ACC112 (cell line): ENCODE results near the gene CD207.

Source experiments
- H2AFZ ChIP-seq: fragments of 200-600 bp; sonication (generic); one replicate; pipeline ENCODE4 v1.6.0; 2017; ENCODE audit warnings: antibody characterized with exemption, low read length; ENCODE audit not compliant: unreplicated experiment
- H3K27ac ChIP-seq: fragments of 200-600 bp; sonication (generic); 2 replicates; pipeline ENCODE4 v1.5.1; 2014; ENCODE audit warnings: low read depth, mild to moderate bottlenecking, antibody characterized with exemption, low read length, moderate library complexity
- H3K27me3 ChIP-seq: fragments of 200-600 bp; sonication (generic); 2 replicates; pipeline ENCODE4 v1.6.1; 2014; ENCODE audit warnings: mild to moderate bottlenecking, antibody characterized with exemption, low read length, moderate library complexity, mixed read lengths; ENCODE audit not compliant: insufficient read depth
- H3K36me3 ChIP-seq: fragments of 200-600 bp; sonication (generic); 2 replicates; pipeline ENCODE4 v1.6.1; 2016; ENCODE audit warnings: mild to moderate bottlenecking, antibody characterized with exemption, low read length, moderate library complexity, mixed read lengths; ENCODE audit not compliant: insufficient read depth
- H3K4me1 ChIP-seq: fragments of 200-600 bp; sonication (generic); one replicate; pipeline ENCODE4 v1.6.1; 2016; ENCODE audit warnings: low read length, mixed read lengths; ENCODE audit not compliant: insufficient read depth, unreplicated experiment, control insufficient read depth
- H3K4me3 ChIP-seq: fragments of 200-600 bp; sonication (generic); 2 replicates; pipeline ENCODE4 v1.5.1; 2014; ENCODE audit warnings: mild to moderate bottlenecking, low read depth, low read length
- H3K79me2 ChIP-seq: fragments of 200-600 bp; sonication (generic); one replicate; pipeline ENCODE4 v1.6.0; 2016; ENCODE audit warnings: low read length; ENCODE audit not compliant: control insufficient read depth, unreplicated experiment, insufficient read depth

CD207 gene

DNA sequence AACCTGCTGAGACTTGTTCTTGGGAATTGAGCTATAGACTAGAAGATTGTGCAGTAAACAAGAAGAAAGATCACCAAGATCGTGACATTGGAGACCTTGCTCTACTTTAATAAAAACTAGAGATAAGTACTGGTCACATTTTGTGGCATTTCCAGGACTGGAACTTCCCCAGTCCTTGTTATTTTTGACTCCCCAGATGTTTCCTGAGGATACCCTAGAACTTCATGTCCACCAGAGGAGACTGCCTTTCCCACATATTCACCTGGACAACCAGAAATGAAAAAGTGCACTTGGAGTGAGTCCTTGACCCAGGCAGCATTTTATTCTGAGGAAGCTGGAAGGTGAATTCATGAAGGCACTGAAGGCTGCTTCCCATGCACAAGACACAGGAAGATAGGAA is 5.7 kb downstream of the CD207 start:
- Histone ChIP-seq H3K27ac (no peak overlapping the region), H3K4me1 (no peaks in the 10 kb centered on the region), H3K27me3 (peaks cover 69% of the 10 kb centered on the region), H2AFZ (no peak overlapping the region), H3K36me3 (no peaks in the 10 kb centered on the region), H3K4me3 (no peak overlapping the region), H3K79me2 (no peaks in the 10 kb centered on the region)

- H3K27me3 ChIP-seq, result peaks cover 66% of the 10 kb centered on the region
- H3K4me1 ChIP-seq, result no peaks in the 10 kb centered on the region
- no peak overlapping the region for H3K4me3 ChIP-seq
- no peaks in the 10 kb centered on the region for H3K36me3 ChIP-seq
- H3K27ac ChIP-seq, result no peak overlapping the region
- H2AFZ ChIP-seq, result no peak overlapping the region
- H3K79me2 ChIP-seq, result no peaks in the 10 kb centered on the region
Observed at GRCh38 chr2:70828914-70829824, 6.4 kb downstream of the CD207 start.

GRCh38 chr2:70828115-70828514 is 7.5 kb downstream of the CD207 start:
- Histone ChIP-seq H3K36me3 (no peaks in the 10 kb centered on the region), H3K27ac (no peak overlapping the region), H3K4me1 (no peaks in the 10 kb centered on the region), H3K79me2 (no peaks in the 10 kb centered on the region), H3K27me3 (peaks cover 57% of the 10 kb centered on the region), H2AFZ (no peak overlapping the region), H3K4me3 (no peak overlapping the region)

DNA sequence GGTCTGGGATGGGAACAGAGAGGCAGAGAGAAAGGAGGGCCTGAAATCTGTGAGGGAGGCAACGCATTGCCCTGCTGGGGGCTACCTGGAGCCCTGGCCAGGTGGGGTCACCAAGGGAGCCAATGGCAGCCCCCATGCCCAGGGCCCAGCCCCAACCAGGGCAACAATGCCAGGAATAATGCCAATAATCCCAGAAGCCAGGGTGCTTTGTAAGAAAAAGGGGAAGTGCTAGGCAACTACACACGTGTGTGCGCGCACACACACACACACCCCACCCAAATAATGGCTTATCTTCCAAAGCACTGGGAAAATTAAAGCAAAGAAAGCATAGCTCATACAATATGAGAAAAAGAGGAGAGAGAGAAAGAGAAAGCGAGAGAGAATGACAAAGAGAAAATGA is 8.2 kb downstream of the CD207 start:
- H2AFZ ChIP-seq, result no peak overlapping the region
- H3K27me3 ChIP-seq, result peaks cover 54% of the 10 kb centered on the region
- no peak overlapping the region for H3K27ac ChIP-seq
- no peak overlapping the region for H3K4me3 ChIP-seq
- no peaks in the 10 kb centered on the region for H3K36me3 ChIP-seq
- H3K4me1 ChIP-seq, result no peaks in the 10 kb centered on the region
- no peaks in the 10 kb centered on the region for H3K79me2 ChIP-seq

DNA sequence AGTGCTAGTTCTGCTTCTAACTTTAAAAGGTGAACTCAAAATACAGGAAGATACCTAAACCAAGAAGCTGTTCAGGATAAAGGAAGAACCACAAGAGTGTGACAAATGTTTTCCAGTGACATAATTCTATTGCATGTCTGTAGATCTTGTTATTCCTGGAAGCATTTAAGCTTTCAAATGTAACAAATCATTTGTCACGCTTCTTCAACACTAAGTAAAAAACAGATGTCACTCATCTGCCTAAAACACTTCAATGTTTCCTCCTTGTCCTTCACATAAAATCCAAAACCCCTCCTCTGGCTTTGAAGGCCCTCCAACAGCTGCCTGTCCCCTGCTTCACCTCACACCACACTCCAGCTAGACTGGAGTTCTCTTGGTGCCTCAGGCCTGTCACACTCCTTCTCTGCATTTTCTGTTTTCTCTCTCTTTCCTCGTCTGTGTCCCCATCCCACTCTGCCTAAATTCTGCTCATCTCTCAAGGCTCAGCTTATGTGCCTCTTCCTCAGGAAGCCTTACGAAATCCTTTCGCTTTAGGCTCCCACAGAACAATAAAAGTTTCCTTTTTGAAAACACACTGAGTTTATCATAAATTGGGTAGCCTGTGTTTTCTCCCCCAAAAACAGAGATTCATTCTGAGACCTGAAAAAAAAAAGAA is 8.8 kb downstream of the CD207 start:
- Histone ChIP-seq H3K4me1 (no peaks in the 10 kb centered on the region), H3K36me3 (no peaks in the 10 kb centered on the region), H3K27ac (no peak overlapping the region), H2AFZ (no peak overlapping the region), H3K4me3 (no peak overlapping the region), H3K27me3 (peaks cover 54% of the 10 kb centered on the region), H3K79me2 (no peaks in the 10 kb centered on the region)

DNA sequence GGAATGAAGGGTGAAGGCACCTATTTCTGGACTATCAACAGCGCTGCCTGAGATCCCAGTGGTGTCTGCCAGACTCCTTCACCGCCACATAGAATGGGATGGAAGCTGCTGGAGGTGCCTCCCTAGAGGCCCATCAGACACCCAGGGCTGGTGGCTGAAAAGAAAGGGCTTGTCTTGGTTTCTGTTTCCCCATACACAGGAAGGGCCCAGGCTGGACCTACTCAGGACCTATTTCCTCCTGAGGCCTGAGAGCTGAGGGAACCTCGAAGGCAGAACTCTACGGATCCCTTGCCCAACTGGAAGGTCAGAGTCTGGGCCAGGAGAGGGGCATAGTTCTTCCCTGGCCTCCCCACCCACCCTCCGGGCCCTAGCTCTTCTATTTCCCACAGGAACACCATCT is 12.4 kb downstream of the CD207 start:
- Histone ChIP-seq H3K27me3 (peaks cover 58% of the 10 kb centered on the region), H2AFZ (no peak overlapping the region), H3K27ac (no peak overlapping the region), H3K79me2 (no peaks in the 10 kb centered on the region), H3K36me3 (no peaks in the 10 kb centered on the region), H3K4me1 (no peaks in the 10 kb centered on the region), H3K4me3 (no peak overlapping the region)

DNA sequence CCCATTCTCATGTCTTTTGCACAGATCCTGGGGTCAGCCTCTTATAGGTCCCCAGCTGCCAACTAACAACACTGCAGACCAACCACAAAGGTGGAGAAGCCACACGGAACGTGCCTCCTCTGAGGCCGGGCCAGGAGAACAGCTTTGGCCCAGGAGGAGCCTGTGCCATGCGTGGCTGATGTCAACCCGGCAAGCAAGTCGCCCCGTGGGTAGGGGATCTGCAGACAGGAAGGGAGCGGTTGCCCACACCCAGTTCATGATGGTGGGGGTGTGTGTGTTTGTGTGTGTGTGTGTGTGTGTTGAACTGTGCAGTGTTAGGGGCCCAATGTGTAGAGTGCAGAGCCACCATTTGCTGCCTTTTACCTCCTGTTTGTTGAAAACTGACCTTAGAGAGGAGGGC is 12.8 kb downstream of the CD207 start:
- no peaks in the 10 kb centered on the region for H3K4me1 ChIP-seq
- no peak overlapping the region for H3K4me3 ChIP-seq
- H3K27me3 ChIP-seq, result peaks cover 58% of the 10 kb centered on the region
- no peaks in the 10 kb centered on the region for H3K36me3 ChIP-seq
- no peaks in the 10 kb centered on the region for H3K79me2 ChIP-seq
- no peak overlapping the region for H3K27ac ChIP-seq
- no peak overlapping the region for H2AFZ ChIP-seq

DNA sequence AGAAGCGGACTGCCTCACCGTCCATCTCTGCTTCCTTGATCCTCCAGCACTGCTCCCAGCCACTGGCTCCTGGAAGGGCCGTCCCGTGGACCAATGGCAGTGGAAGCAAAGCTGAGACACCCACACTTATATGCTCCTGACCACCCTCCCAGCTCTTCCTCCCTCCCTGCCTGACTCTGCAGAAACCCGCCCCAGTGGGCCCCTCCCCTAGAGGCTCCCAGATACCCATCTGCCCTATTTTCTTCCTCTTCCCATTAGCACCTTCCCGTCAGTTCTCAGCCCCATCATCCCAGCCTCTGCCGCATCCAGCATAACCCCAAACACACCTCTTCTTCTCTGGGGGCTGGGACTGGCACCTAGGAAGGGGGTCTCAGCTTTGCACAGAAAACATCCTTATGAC is 15.1 kb downstream of the CD207 start, which contains the start of gene CLEC4F:
Gene CLEC4F (minus strand): TSS at position 101 of the 400 bp plus-strand sequence. CDS start 76 bp downstream, at position 25.
- Histone ChIP-seq H3K27me3 (peaks cover 81% of the 10 kb centered on the region), H3K27ac (no peak within 1 kb of the TSS), H2AFZ (no peak within 1 kb of the TSS), H3K79me2 (no peaks in the 10 kb centered on the region), H3K4me1 (no peaks in the 10 kb centered on the region), H3K36me3 (no peaks in the 10 kb centered on the region), H3K4me3 (no peak within 1 kb of the TSS)

DNA sequence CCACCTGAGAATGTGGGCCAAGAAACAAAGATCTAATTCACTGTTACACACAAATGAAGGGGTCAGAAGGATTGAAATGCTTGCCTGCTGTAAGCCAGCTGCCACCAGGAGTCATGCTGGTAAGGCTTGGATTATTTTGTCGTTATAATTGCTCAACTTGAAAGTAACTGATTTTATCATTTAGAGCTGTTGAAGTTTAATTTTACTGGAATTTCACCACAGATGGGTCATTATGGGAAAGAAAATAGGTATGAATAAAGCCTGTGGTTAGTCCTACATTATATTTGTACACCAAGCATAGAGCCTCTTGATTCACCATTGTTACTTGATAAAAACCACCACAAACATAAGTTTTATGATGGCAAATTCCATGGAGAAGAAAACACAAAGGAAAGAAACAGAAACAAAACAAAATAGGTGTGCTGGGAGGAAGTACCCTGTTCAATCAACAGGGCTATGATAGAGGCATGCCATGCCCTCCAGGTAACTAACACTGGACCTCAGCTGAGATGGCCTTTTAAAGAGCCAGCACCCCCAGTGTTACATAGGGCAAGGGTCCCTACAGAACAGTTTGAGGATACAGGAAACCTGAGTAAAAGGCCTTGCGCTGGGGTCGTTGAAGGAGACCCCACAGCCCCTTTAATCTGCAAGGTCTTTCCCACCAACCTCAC is 18.2 kb downstream of the CD207 start:
- Histone ChIP-seq H2AFZ (no peak overlapping the region), H3K36me3 (no peaks in the 10 kb centered on the region), H3K4me1 (no peaks in the 10 kb centered on the region), H3K79me2 (no peaks in the 10 kb centered on the region), H3K27me3 (peaks cover 96% of the 10 kb centered on the region), H3K27ac (no peak overlapping the region), H3K4me3 (no peak overlapping the region)

- Histone ChIP-seq H2AFZ (no peak overlapping the region), H3K27me3 (peaks cover 96% of the 10 kb centered on the region), H3K4me3 (no peak overlapping the region), H3K36me3 (no peaks in the 10 kb centered on the region), H3K27ac (no peak overlapping the region), H3K4me1 (no peaks in the 10 kb centered on the region), H3K79me2 (no peaks in the 10 kb centered on the region)
Observed at GRCh38 chr2:70816726-70817125, 18.9 kb downstream of the CD207 start.
